ENCODE data around the gene WIZ. TPM values are rescaled to one million over a fixed set of nuclear protein-coding genes. Genes with fewer than 3 reads are reported as not detected.

The WIZ gene
- total RNA-seq, 1 donor from 2014 or later = 90.4 TPM

- TF ChIP-seq CTCF (IDR thresholded peaks at IDR 0.05) = no peak
- intact Hi-C loops (cut with DNase I) = loop anchor here (2.0 to 5.0 kb wide), 2 partner anchors 65 to 194 kb away; no protein-coding TSS in a partner anchor
- Histone ChIP-seq H3K36me3 (no peaks in the 10 kb centered on the region), H3K4me1 (peaks cover 17 to 43% of the 10 kb centered on the region in 2 donors), H3K27me3 (no peaks in the 10 kb centered on the region), H3K27ac (peak overlapping the region; percentile 73 to 86), H3K9me3 (no peaks in the 10 kb centered on the region), H3K4me3 (no peak overlapping the region)
- peak in 1 of 2 donors; percentile 50 for DNase-seq (ENCODE audit: low spot score in 2 of 2)
These were observed 3.9 kb downstream of the WIZ start for GRCh38 chr19:15445807-15446376.

- H3K9me3 ChIP-seq = no peaks in the 10 kb centered on the region
- H3K4me3 ChIP-seq = no peak overlapping the region
- H3K4me1 ChIP-seq = peaks cover 17 to 43% of the 10 kb centered on the region in 2 donors
- no peak for TF ChIP-seq CTCF (IDR thresholded peaks at IDR 0.05)
- no peaks in the 10 kb centered on the region for H3K36me3 ChIP-seq
- DNase-seq (ENCODE audit: low spot score in 2 of 2) = no peak
- H3K27ac ChIP-seq = peak overlapping the region; percentile 73 to 86
- intact Hi-C loops (cut with DNase I) = loop anchor here (2.0 to 5.0 kb wide), 2 partner anchors 64 to 193 kb away; no protein-coding TSS in a partner anchor
- H3K27me3 ChIP-seq = no peaks in the 10 kb centered on the region
These were observed 4.5 kb downstream of the WIZ start for GRCh38 chr19:15445227-15445605.

- peak in 1 of 2 donors; percentile 77 for DNase-seq (ENCODE audit: low spot score in 2 of 2)
- intact Hi-C loops (cut with DNase I) = loop anchor here (2.0 to 5.0 kb wide), 2 partner anchors 64 to 192 kb away; no protein-coding TSS in a partner anchor
- Histone ChIP-seq H3K36me3 (no peaks in the 10 kb centered on the region), H3K4me1 (peaks cover 17 to 46% of the 10 kb centered on the region in 2 donors), H3K9me3 (no peaks in the 10 kb centered on the region), H3K4me3 (peak overlapping the region in 1 of 2 donors; percentile 12), H3K27ac (peak overlapping the region; percentile 73 to 86), H3K27me3 (no peaks in the 10 kb centered on the region)
- no peak for TF ChIP-seq CTCF (IDR thresholded peaks at IDR 0.05)
These were observed 5.1 kb downstream of the WIZ start for GRCh38 chr19:15444505-15445226.

GRCh38 chr19:15443838-15444237 is 5.9 kb downstream of the WIZ start:
- TF ChIP-seq CTCF (IDR thresholded peaks at IDR 0.05) = no peak
- Histone ChIP-seq H3K27me3 (no peaks in the 10 kb centered on the region), H3K4me3 (peak overlapping the region in 1 of 2 donors; percentile 12), H3K36me3 (no peaks in the 10 kb centered on the region), H3K9me3 (no peaks in the 10 kb centered on the region), H3K27ac (peak overlapping the region; percentile 73 to 86), H3K4me1 (peaks cover 17 to 48% of the 10 kb centered on the region in 2 donors)
- intact Hi-C loops (cut with DNase I) = loop anchor here (2.0 kb wide), 1 partner anchor 63 kb away; no protein-coding TSS in a partner anchor
- DNase-seq (ENCODE audit: low spot score in 2 of 2) = peak; percentile 41 to 84

GRCh38 chr19:15443325-15443724 is 6.4 kb downstream of the WIZ start:
- no peaks in the 10 kb centered on the region for H3K9me3 ChIP-seq

More at GRCh38 chr19:15443325-15443724, 6.4 kb downstream of the WIZ start:
- Histone ChIP-seq H3K4me3 (peak overlapping the region in 1 of 2 donors; percentile 12), H3K27me3 (no peaks in the 10 kb centered on the region), H3K4me1 (peaks cover 20 to 51% of the 10 kb centered on the region in 2 donors), H3K27ac (no peak overlapping the region), H3K36me3 (no peaks in the 10 kb centered on the region)
- intact Hi-C loops (cut with DNase I) = no loop called here
- TF ChIP-seq CTCF (IDR thresholded peaks at IDR 0.05) = no peak
- no peak for DNase-seq (ENCODE audit: low spot score in 2 of 2)
